COLO829 (cell line): ENCODE measurements around the gene CIT.
A peak's percentile ranks its signal among the peaks of the same experiment; 100 is the strongest.
"Not testable (repeated sequence)": the region's sequence is repeated elsewhere in the genome, so short reads cannot be mapped to it uniquely, and the experiment has no call there.

Source experiments
- DNase-seq: peaks from one replicate; pipeline ENCODE4 v3.0.0; 2012; ENCODE audit warnings: low spot score

CIT gene

GRCh38 chr12:119674560-119674959, 202.6 kb downstream of the CIT start:
- DNase-seq = no peak

DNA sequence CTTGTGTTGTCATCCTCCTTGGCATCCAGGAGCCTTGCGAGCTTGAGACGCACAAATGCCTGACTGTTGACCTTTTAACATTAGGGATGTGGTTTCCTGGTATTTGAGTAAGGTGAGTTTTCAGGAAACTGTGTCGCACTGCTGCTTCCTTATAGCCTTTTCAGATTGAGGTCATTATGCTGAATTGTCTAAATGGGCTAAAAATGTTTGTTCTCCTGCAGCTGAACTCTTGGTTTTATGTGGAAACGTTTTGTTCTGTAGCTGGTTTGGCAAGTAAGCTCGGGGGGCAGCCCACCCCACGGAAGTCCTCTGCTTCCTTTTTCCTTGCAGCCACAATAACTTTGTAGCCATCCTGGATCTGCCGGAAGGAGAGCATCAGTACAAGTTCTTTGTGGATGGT, 203.5 kb downstream of the CIT start:
- no peak for DNase-seq

DNA sequence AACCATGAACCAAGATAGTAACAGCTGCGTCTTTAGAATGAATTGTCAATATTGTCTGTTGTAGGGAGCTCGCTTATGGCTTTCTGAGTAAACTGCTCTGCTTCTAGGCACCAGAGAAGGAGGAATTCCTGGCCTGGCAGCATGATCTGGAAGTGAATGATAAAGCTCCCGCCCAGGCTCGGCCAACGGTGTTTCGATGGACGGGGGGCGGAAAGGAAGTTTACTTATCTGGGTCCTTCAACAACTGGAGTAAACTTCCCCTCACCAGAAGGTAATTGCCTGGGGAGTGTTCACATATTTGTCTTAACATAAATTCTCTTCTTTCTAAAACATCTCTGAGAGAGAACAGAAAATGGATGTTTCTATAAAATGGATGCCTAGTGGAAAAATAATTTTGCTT, 204.9 kb downstream of the CIT start:
- DNase-seq = no peak

DNA sequence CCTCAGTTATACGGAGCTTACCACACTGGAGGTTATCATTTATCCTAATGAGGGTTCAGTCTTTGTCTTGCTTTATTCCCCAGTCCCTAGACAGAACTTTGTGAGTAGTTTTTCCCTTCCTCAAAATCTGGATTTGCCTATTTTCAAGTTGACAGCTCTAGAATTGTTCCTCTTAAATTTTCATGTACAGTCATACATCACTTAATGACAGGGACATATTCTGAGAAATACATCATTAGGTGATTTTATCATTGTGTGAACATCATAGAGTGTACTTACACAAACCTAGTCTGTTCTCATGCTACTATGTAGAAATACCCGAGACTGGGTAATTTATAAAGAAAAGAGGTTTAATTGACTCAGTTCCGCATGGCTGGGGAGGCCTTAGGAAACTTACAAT, 206.1 kb downstream of the CIT start:
- no peak for DNase-seq

DNA sequence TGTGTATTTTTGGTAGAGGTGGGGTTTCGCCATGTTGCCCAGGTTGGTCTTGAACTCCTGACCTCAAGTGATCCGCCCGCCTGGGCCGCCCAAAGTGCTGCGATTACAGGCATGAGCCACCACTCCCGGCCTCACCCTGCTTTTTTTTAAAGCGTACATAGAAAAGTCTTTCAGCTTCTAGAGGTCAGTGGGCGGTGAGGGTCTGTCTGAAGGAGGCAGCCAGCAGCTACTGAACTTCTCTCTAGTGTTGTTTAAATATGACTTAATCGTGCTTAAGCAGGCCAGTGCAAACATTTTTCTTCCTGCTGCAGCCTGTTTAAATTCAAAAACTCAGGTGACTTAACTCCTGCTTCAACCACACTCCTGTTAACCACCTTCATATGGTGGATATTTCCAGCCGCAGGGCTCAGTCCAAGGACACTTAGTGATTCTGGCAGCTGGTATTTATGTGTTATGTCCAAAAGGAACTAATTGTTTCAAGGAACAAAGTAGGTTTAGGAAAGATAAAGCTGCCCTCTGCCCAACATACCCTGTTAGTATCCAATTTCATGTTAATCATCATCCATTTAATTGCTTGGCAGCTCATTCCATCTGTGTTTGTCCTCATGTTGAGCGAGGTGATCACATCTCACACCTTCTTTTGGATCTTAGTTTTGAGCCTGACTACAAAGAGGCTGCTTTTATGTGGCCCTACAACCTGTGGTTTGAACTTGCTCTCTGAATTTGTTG, 207.2 kb downstream of the CIT start:
- no peak for DNase-seq

DNA sequence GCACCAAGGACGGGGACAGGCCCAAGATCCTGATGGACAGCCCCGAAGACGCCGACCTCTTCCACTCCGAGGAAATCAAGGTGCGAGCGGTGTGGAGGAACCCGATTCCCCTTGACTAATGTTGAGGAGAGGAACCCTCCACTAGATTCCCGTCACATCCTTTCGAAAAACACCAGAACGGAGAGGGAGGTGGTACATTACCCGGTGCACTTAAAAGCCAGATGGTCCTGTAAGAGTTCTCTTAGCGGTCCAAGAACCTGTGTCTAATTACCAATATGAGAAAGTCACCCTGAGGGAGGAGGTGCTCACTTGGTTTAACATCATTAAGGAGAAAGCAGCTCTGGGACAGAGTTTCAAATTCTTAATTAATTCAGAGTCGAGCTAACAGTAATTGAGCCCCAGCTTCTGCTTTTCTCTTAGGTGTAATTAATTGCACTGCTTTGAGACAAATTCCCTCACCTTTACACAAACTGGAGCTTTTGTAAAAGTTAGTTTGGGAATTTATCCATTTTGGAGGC, 208.7 kb downstream of the CIT start:
- DNase-seq = no peak

DNA sequence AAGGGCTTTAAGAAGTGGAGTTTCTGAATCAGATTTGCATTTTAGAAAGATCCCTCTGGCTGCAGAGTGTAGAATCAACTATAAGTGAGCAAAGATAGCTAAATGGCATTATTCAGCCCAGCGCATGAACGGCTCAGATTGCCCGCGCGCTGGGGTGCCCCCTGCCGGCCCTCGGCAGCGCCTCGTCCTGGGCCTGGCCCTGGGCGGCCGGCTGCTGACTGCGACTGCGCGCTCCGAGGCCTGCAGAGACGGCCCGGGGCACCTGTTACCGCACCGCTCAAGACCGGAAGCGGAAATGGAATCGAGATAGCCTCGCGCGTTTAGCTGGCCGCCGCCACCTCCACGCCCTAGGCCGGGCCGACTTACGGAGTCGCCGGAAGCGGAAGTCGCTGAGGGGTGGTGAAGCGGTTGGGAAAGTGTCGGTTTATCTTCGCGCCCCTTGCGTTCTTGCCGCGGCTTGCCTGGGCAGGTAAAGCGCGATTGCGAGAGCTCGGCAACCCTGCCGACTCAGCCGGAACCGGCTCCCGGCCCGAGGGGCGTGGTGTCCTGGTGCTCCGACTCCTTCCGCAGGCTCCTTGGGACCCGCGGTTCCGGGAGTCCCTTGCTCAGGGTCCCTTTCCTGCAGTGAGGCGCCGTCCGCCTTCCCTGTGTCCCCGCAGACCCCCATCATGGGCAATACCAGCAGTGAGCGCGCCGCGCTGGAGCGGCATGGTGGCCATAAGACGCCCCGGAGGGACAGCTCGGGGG, 209.4 kb downstream of the CIT start, which contains the start of gene PRKAB1:
TSS of gene PRKAB1 (plus strand) at position 557 of the 747 bp plus-strand sequence. CDS start at position 669, 112 bp downstream.
- peak; percentile 97 for DNase-seq

GRCh38 chr12:119666900-119667576, 210.1 kb downstream of the CIT start:
- DNase-seq = no peak

DNA sequence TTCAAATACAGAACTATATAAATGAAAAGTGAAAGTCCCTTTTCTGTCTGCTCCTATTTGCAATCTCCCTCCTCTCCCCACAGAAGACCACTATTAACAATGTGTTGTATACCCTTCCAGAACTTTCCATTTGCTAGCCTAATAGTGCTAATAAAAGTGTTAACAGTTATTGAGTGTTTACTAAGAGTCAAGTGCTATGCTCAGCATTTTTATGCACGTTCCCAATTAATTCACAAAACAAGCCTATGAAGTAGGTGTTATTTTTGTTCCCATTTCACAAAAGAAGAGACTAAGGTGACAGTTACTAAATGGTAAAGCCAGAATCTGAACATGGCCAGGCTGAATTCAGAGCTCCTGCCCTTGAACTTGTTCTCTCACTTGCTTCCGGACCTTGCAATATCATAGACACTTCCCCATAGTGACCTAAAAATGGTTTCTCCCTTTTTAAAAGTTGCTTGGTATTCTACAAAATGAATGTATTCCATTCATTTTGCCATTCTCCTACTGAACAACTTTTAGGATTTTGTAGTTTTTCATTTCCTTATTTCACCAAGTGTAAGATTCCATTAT, 210.8 kb downstream of the CIT start:
- DNase-seq = no peak

GRCh38 chr12:119665164-119665929, 211.8 kb downstream of the CIT start:
- DNase-seq = no peak

DNA sequence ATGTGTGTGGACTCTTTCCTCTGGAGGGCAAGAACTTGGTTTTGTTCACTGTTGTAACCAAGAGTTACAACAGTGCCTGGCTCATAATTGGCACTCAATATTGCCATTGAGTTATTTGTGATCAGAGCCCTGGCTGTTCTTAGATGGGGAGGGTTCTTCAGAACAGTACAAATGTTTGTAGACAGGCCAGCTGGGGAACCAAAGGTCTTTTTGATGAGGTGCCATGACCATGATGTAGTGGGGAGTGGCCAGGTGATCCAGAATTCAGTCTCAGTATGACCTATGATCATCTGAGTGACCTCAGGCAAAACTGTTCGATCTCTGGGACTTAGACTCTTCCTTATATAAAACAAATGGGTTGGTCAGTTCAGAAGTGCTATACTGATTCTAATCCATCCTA, 212.5 kb downstream of the CIT start:
- DNase-seq = no peak

DNA sequence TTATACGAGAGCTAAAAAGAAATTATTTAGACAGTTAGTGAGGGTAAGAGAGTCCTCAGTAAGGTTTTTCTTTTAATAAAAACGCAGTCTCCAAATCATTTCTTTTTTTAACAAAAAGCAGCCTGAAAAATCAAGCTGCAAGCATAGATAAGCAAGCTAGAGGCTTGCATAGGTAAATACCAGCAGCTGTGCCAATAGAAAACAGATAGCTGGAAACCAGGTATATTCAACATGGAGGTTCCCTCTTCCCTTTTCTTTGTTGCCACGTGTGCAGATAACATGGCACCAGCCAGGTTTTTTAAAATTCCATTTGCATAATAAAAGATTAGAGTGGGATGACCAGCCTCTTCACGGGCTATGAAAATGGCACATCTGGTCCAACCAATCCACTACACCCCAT, 215.2 kb downstream of the CIT start:
- no peak for DNase-seq

GRCh38 chr12:119660076-119660475, 217.0 kb downstream of the CIT start:
- no peak for DNase-seq

DNA sequence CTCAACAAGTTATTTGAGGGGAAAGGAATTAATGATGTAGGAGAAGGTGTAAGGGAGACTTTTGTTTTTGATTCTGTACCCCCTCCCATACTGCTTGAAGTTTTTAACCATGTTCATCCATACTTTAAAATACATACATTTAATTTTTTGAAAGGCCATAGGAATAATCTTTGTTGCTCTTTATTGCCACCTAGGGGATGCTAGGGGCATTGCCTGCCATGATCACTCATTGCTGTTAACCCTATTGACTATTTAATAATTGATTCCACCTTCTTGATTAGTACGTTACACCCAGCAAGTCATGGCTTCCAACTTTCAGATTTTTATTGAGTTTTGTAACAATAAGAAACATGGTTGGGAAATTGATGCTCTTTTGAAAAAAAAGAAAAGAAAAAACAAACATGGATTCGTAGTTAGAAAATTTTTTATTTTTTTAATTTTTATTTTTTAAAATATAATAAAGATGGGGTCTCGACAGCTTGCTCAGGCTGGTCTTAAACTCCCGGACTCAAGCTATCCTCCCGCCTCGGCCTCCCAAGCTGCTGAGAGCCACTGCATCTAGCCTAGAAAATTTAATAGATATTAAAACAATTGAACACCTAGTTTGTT, 217.7 kb downstream of the CIT start:
- peak; percentile 51 for DNase-seq

- DNase-seq = not testable (repeated sequence)
Measured at GRCh38 chr12:119658166-119658565, 219.0 kb downstream of the CIT start.

DNA sequence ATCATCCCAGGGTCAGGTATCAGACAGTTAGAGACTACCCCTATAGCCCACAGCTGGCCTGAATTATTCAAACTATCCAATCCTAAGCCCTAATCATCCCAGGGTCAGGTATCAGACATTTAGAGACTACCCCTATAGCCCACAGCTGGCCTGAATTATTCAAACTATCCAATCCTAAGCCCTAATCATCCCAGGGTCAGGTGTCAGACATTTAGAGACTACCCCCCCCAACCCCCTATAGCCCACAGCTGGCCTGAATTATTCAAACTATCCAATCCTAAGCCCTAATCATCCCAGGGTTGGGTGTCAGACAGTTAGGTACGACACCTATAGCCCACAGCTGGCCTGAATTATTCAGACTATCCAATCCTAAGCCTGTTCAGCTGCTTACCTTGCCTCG, 220.1 kb downstream of the CIT start:
- not testable (repeated sequence) for DNase-seq

GRCh38 chr12:119652665-119653064, 224.5 kb downstream of the CIT start:
- DNase-seq = no peak

- peak; percentile 52 for DNase-seq
Measured at GRCh38 chr12:119649202-119649808, 227.8 kb downstream of the CIT start.

DNA sequence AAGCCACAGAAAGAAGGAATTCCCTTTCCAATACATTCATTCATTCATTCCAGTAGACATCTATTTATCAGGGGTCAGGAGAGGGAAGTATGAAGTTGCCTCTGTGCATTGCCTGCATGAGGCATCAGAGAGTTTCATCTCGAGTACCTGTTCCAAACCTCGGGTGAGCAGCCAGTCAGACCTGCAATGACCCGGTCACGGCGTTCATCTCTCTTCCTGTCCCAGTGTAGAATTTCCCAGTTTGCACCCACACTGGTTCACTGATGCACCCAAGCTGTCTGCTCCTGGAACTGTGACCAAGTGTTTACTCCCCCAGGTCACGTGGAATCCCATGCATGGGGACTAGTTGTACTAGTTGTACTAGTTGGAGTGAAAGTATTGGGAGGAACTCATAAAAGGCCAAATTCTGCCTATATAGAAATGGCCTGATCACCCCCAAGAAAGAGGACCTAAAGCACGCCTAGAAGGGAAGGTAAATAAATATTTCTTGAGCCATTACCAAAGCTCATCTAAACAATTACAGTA, 231.5 kb downstream of the CIT start:
- DNase-seq = no peak

DNA sequence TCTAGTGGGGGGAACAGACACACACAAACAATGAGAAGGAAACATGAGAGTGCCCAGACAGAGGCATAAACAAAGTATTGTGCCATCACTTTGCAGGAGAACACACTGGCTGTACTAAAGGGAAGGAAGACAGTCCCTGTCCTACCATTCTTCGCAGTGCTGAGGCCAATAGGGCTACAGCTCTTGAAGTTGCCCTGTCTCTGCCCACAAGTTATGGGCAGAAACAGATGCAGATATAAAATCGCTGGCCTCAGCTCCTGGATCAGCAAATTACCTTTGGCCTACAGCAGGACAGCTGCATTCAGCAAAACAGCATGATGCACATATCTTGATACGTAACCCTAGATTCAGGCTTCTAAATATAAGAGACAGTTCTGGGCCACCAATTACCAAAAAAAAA, 232.2 kb downstream of the CIT start:
- no peak for DNase-seq
